Measurements from ENCODE around the gene CSRP3.

CSRP3 gene

GRCh38 chr11:19201737-19202605 is at the start of gene CSRP3:
CSRP3 (minus strand) TSS chr11:19201983; CDS start chr11:19192448, 9,535 bp downstream.
- DNase-seq, result no peak

- no peak for DNase-seq
Measured at GRCh38 chr11:19251577-19251976, 49.8 kb upstream of the CSRP3 start.

- no peak for DNase-seq
Measured at GRCh38 chr11:19246816-19247215, 45.0 kb upstream of the CSRP3 start.

GRCh38 chr11:19245351-19245750 is 43.6 kb upstream of the CSRP3 start:
- DNase-seq, result no peak

GRCh38 chr11:19244621-19245020 is 42.8 kb upstream of the CSRP3 start:
- no peak for DNase-seq

- DNase-seq, result no peak
Measured at GRCh38 chr11:19244084-19244483, 42.3 kb upstream of the CSRP3 start.

- DNase-seq, result peak; percentile 5
Measured at GRCh38 chr11:19243613-19244012, 41.8 kb upstream of the CSRP3 start.

- DNase-seq, result no peak
Measured at GRCh38 chr11:19243143-19243542, 41.4 kb upstream of the CSRP3 start.

- DNase-seq, result no peak
Measured at GRCh38 chr11:19242179-19242932, 40.6 kb upstream of the CSRP3 start.

- no peak for DNase-seq
Measured at GRCh38 chr11:19241260-19242178, 39.7 kb upstream of the CSRP3 start.

GRCh38 chr11:19240420-19241259 is 38.9 kb upstream of the CSRP3 start, which contains the start of gene E2F8:
E2F8 (minus strand) TSS chr11:19240945; CDS start chr11:19240121, 824 bp downstream.
- DNase-seq, result peak; percentile 66

- DNase-seq, result no peak
Measured at GRCh38 chr11:19239039-19239438, 37.3 kb upstream of the CSRP3 start.

- DNase-seq, result no peak
Measured at GRCh38 chr11:19237813-19238212, 36.0 kb upstream of the CSRP3 start.

GRCh38 chr11:19237381-19237780 is 35.6 kb upstream of the CSRP3 start:
- no peak for DNase-seq

GRCh38 chr11:19234231-19234817 is 32.5 kb upstream of the CSRP3 start:
- no peak for DNase-seq

GRCh38 chr11:19232910-19233503 is 31.2 kb upstream of the CSRP3 start:
- no peak for DNase-seq

GRCh38 chr11:19229671-19230070 is 27.9 kb upstream of the CSRP3 start:
- no peak for DNase-seq

- no peak for DNase-seq
Measured at GRCh38 chr11:19228968-19229367, 27.2 kb upstream of the CSRP3 start.

GRCh38 chr11:19226378-19227195 is 24.8 kb upstream of the CSRP3 start:
- no peak for DNase-seq

- no peak for DNase-seq
Measured at GRCh38 chr11:19225581-19225980, 23.8 kb upstream of the CSRP3 start.
